ENCODE measurements around the gene PLXNA2.
A peak's percentile ranks its signal among the peaks of the same experiment; 100 is the strongest.

PLXNA2 gene

GRCh38 chr1:208187499-208188041, 56.6 kb downstream of the PLXNA2 start:
- H3K4me3 Mint-ChIP-seq, result no peak overlapping the region
- peaks cover 66% of the 10 kb centered on the region for H3K4me1 Mint-ChIP-seq
- TF ChIP-seq CTCF (IDR thresholded peaks at IDR 0.05; ENCODE audit: unreplicated experiment in 3 of 3), result no peak
- H3K9me3 Mint-ChIP-seq, result no peaks in the 10 kb centered on the region
- H3K27ac Mint-ChIP-seq, result peak overlapping the region in 2 of 3 experiments; percentile 16 to 67
- peaks cover 23% of the 10 kb centered on the region for H3K36me3 Mint-ChIP-seq (ENCODE audit: low read depth)
- H3K27me3 Mint-ChIP-seq (ENCODE audit: low read depth), result no peaks in the 10 kb centered on the region

- H3K9me3 Mint-ChIP-seq, result no peaks in the 10 kb centered on the region
Observed at GRCh38 chr1:208185801-208186231, 58.4 kb downstream of the PLXNA2 start.

GRCh38 chr1:208184966-208185654, 59.1 kb downstream of the PLXNA2 start:
- TF ChIP-seq CTCF (IDR thresholded peaks at IDR 0.05; ENCODE audit: unreplicated experiment in 3 of 3), result no peak
- Mint-ChIP-seq H3K27ac (peak overlapping the region; percentile 63 to 83 (median 80)), H3K4me3 (peak overlapping the region in 1 of 3 experiments; percentile 24), H3K27me3 (ENCODE audit: low read depth) (no peaks in the 10 kb centered on the region), H3K36me3 (ENCODE audit: low read depth) (peaks cover 14% of the 10 kb centered on the region), H3K4me1 (peaks cover 85% of the 10 kb centered on the region), H3K9me3 (no peaks in the 10 kb centered on the region)

More at GRCh38 chr1:208185801-208186231, 58.4 kb downstream of the PLXNA2 start:
- Mint-ChIP-seq H3K4me1 (peaks cover 83% of the 10 kb centered on the region), H3K36me3 (ENCODE audit: low read depth) (peaks cover 19% of the 10 kb centered on the region), H3K4me3 (no peak overlapping the region), H3K27ac (peak overlapping the region; percentile 31 to 83 (median 73)), H3K27me3 (ENCODE audit: low read depth) (no peaks in the 10 kb centered on the region)
- no peak for TF ChIP-seq CTCF (IDR thresholded peaks at IDR 0.05; ENCODE audit: unreplicated experiment in 3 of 3)

GRCh38 chr1:208183977-208184911, 59.9 kb downstream of the PLXNA2 start:
- no peak for TF ChIP-seq CTCF (IDR thresholded peaks at IDR 0.05; ENCODE audit: unreplicated experiment in 3 of 3)
- no peaks in the 10 kb centered on the region for H3K9me3 Mint-ChIP-seq
- peak overlapping the region in 2 of 3 experiments; percentile 22 to 24 for H3K4me3 Mint-ChIP-seq
- H3K27ac Mint-ChIP-seq, result peak overlapping the region; percentile 63 to 83 (median 80)
- H3K4me1 Mint-ChIP-seq, result peaks cover 85% of the 10 kb centered on the region
- H3K27me3 Mint-ChIP-seq (ENCODE audit: low read depth), result no peaks in the 10 kb centered on the region
- H3K36me3 Mint-ChIP-seq (ENCODE audit: low read depth), result peaks cover 7% of the 10 kb centered on the region

GRCh38 chr1:208182880-208183645, 61.1 kb downstream of the PLXNA2 start:
- Mint-ChIP-seq H3K9me3 (no peaks in the 10 kb centered on the region), H3K4me3 (peak overlapping the region; percentile 22 to 58 (median 38)), H3K27ac (peak overlapping the region; percentile 80 to 91 (median 85)), H3K4me1 (peaks cover 90% of the 10 kb centered on the region), H3K36me3 (ENCODE audit: low read depth) (no peaks in the 10 kb centered on the region), H3K27me3 (ENCODE audit: low read depth) (no peaks in the 10 kb centered on the region)
- no peak for TF ChIP-seq CTCF (IDR thresholded peaks at IDR 0.05; ENCODE audit: unreplicated experiment in 3 of 3)

All from nephron (organoid).